ENCODE results near the gene ENC1.

DNA sequence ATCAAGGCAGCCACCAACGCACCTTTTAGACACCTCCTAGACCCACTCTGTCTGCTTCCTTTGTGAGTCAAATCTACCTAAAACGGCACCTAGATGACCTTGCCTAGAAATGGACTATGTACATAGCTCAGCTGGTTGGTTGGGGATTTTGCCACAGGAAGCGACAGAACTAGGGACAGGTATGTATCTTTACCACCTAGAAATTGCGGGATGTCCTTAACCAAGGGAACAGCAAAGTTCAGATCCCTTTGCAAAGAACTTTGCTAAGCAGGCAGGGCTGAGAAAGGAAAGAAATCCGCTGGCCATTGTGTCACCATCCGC is 2.0 kb upstream of the ENC1 start:
- TF ChIP-seq, protein P1, sequence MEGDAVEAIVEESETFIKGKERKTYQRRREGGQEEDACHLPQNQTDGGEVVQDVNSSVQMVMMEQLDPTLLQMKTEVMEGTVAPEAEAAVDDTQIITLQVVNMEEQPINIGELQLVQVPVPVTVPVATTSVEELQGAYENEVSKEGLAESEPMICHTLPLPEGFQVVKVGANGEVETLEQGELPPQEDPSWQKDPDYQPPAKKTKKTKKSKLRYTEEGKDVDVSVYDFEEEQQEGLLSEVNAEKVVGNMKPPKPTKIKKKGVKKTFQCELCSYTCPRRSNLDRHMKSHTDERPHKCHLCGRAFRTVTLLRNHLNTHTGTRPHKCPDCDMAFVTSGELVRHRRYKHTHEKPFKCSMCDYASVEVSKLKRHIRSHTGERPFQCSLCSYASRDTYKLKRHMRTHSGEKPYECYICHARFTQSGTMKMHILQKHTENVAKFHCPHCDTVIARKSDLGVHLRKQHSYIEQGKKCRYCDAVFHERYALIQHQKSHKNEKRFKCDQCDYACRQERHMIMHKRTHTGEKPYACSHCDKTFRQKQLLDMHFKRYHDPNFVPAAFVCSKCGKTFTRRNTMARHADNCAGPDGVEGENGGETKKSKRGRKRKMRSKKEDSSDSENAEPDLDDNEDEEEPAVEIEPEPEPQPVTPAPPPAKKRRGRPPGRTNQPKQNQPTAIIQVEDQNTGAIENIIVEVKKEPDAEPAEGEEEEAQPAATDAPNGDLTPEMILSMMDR (IDR thresholded peaks at IDR 0.05), result no peak
- no peak for TF ChIP-seq POLR2A (IDR thresholded peaks at IDR 0.05)
